ENCODE measurements around the gene USP34. TPM values are rescaled to one million over a fixed set of nuclear protein-coding genes. Genes with fewer than 3 reads are reported as not detected.

The USP34 gene
- total and polyA plus RNA-seq, 9 of the 15 experiments (the other 6 are each of a cell fraction or from before 2014, with no cell fraction given), result 19.8 to 108 (median 67.8) TPM

DNA sequence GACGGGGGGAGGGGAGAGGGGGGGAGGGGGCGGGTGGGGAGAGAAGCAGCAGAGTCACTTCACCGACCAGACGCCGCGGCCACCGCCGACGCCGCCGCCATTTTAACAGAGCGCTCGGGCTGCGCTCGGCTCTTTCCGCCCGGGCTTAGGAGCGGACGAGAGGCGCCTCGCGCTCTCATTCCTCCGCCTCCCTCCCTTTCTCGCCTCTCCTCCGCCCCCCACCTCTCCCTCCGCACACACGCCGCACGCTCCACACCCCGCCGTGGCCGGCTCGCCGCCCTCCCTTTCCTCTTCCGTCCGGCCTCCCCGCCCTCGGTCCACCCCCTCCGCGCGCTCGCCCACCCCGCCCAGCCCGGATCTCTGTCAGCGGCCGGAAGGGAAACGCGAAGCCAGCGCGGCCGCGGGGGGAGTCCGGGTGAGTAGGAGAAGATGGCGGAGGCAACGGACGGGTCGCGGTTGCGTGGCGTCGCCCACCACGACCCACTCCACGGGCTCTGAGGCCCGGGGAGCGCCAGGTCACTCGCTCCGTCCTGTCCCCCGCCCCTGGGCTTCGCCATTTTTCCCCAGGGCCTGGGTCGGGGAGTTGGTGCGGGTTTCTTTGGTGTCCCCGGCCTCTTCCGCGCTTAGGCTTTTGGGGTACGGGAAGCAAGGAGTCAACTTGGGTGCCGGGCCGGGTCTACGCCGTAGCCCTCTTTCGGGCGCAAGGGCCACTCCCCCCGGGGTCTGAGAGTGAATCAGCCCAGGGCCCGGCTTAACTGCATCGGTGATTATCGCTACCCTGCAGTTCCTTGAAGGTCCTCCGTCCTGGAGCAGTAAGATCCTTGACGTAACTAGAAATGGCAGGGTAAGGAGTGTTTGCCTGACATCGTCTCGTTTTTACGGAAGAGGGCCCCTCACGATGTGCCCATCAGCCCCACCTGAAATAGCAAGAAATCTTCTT lies at the start of gene USP34 (continued):
- TF ChIP-seq, protein P1, sequence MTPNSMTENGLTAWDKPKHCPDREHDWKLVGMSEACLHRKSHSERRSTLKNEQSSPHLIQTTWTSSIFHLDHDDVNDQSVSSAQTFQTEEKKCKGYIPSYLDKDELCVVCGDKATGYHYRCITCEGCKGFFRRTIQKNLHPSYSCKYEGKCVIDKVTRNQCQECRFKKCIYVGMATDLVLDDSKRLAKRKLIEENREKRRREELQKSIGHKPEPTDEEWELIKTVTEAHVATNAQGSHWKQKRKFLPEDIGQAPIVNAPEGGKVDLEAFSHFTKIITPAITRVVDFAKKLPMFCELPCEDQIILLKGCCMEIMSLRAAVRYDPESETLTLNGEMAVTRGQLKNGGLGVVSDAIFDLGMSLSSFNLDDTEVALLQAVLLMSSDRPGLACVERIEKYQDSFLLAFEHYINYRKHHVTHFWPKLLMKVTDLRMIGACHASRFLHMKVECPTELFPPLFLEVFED (CRISPR knock-in tag; conservative IDR thresholded peaks at IDR 0.05), result no peak
- no peak for TF ChIP-seq NFE2L1 (tag; IDR thresholded peaks at IDR 0.05; ENCODE audit: borderline replicate concordance, low read depth)
- TF ChIP-seq NRF1 (conservative IDR thresholded peaks at IDR 0.05 in 1 of 2, IDR thresholded peaks at IDR 0.05 in 1 of 2), result peak; percentile 10 to 34
- TF ChIP-seq POLR2AphosphoS5 (IDR thresholded peaks at IDR 0.05; ENCODE audit: control insufficient read depth, insufficient read depth, low read depth, low read length), result peak; percentile 88
- TF ChIP-seq ZNF445 (CRISPR knock-in tag; IDR thresholded peaks at IDR 0.05; ENCODE audit: low read depth), result no peak
- no peak for TF ChIP-seq FOXA3 (CRISPR knock-in tag; conservative IDR thresholded peaks at IDR 0.05 in 1 of 2, IDR thresholded peaks at IDR 0.05 in 1 of 2)
- TF ChIP-seq, protein P2, sequence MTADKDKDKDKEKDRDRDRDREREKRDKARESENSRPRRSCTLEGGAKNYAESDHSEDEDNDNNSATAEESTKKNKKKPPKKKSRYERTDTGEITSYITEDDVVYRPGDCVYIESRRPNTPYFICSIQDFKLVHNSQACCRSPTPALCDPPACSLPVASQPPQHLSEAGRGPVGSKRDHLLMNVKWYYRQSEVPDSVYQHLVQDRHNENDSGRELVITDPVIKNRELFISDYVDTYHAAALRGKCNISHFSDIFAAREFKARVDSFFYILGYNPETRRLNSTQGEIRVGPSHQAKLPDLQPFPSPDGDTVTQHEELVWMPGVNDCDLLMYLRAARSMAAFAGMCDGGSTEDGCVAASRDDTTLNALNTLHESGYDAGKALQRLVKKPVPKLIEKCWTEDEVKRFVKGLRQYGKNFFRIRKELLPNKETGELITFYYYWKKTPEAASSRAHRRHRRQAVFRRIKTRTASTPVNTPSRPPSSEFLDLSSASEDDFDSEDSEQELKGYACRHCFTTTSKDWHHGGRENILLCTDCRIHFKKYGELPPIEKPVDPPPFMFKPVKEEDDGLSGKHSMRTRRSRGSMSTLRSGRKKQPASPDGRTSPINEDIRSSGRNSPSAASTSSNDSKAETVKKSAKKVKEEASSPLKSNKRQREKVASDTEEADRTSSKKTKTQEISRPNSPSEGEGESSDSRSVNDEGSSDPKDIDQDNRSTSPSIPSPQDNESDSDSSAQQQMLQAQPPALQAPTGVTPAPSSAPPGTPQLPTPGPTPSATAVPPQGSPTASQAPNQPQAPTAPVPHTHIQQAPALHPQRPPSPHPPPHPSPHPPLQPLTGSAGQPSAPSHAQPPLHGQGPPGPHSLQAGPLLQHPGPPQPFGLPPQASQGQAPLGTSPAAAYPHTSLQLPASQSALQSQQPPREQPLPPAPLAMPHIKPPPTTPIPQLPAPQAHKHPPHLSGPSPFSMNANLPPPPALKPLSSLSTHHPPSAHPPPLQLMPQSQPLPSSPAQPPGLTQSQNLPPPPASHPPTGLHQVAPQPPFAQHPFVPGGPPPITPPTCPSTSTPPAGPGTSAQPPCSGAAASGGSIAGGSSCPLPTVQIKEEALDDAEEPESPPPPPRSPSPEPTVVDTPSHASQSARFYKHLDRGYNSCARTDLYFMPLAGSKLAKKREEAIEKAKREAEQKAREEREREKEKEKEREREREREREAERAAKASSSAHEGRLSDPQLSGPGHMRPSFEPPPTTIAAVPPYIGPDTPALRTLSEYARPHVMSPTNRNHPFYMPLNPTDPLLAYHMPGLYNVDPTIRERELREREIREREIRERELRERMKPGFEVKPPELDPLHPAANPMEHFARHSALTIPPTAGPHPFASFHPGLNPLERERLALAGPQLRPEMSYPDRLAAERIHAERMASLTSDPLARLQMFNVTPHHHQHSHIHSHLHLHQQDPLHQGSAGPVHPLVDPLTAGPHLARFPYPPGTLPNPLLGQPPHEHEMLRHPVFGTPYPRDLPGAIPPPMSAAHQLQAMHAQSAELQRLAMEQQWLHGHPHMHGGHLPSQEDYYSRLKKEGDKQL (CRISPR knock-in tag; IDR thresholded peaks at IDR 0.05; ENCODE audit: borderline replicate concordance), result no peak
- TF ChIP-seq CBX2 (IDR thresholded peaks at IDR 0.05; ENCODE audit: insufficient read depth, low read length, poor library complexity, severe bottlenecking), result no peak
- TF ChIP-seq, protein P3, sequence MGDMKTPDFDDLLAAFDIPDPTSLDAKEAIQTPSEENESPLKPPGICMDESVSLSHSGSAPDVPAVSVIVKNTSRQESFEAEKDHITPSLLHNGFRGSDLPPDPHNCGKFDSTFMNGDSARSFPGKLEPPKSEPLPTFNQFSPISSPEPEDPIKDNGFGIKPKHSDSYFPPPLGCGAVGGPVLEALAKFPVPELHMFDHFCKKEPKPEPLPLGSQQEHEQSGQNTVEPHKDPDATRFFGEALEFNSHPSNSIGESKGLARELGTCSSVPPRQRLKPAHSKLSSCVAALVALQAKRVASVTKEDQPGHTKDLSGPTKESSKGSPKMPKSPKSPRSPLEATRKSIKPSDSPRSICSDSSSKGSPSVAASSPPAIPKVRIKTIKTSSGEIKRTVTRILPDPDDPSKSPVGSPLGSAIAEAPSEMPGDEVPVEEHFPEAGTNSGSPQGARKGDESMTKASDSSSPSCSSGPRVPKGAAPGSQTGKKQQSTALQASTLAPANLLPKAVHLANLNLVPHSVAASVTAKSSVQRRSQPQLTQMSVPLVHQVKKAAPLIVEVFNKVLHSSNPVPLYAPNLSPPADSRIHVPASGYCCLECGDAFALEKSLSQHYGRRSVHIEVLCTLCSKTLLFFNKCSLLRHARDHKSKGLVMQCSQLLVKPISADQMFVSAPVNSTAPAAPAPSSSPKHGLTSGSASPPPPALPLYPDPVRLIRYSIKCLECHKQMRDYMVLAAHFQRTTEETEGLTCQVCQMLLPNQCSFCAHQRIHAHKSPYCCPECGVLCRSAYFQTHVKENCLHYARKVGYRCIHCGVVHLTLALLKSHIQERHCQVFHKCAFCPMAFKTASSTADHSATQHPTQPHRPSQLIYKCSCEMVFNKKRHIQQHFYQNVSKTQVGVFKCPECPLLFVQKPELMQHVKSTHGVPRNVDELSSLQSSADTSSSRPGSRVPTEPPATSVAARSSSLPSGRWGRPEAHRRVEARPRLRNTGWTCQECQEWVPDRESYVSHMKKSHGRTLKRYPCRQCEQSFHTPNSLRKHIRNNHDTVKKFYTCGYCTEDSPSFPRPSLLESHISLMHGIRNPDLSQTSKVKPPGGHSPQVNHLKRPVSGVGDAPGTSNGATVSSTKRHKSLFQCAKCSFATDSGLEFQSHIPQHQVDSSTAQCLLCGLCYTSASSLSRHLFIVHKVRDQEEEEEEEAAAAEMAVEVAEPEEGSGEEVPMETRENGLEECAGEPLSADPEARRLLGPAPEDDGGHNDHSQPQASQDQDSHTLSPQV (IDR thresholded peaks at IDR 0.05), result no peak
- TF ChIP-seq, protein P4, sequence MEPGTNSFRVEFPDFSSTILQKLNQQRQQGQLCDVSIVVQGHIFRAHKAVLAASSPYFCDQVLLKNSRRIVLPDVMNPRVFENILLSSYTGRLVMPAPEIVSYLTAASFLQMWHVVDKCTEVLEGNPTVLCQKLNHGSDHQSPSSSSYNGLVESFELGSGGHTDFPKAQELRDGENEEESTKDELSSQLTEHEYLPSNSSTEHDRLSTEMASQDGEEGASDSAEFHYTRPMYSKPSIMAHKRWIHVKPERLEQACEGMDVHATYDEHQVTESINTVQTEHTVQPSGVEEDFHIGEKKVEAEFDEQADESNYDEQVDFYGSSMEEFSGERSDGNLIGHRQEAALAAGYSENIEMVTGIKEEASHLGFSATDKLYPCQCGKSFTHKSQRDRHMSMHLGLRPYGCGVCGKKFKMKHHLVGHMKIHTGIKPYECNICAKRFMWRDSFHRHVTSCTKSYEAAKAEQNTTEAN (CRISPR knock-in tag; IDR thresholded peaks at IDR 0.05), result no peak
- no peak for TF ChIP-seq RCOR1 (IDR thresholded peaks at IDR 0.05; ENCODE audit: borderline replicate concordance in 1 of 2, low read depth in 2 of 2, low read length in 2 of 2)
- no peak for TF ChIP-seq BRF1 (IDR thresholded peaks at IDR 0.05; ENCODE audit: borderline replicate concordance, extremely low read depth, insufficient read length)

Data from K562 (cell line).